ENCODE measurements around the gene CEP192.

The CEP192 gene

DNA sequence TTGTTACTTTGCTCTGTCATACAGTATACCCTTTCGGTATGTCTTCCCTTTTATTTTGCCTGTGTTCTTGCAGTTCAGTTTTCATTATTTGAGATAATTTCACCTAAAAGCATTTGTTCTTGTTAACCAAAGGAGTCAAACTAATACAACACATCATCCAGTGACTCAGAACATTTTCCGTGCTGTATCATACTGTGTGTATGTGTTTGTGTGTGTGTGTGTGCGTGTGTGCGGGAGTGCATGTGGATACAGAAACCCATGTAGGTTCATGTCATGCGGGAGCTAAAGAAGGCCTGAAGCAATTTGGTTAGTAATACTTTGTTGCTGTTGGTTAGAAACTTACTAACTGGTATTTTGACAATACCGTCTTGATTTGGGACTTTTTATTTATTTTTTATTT is 60.0 kb downstream of the CEP192 start:
- TF ChIP-seq, protein P1, sequence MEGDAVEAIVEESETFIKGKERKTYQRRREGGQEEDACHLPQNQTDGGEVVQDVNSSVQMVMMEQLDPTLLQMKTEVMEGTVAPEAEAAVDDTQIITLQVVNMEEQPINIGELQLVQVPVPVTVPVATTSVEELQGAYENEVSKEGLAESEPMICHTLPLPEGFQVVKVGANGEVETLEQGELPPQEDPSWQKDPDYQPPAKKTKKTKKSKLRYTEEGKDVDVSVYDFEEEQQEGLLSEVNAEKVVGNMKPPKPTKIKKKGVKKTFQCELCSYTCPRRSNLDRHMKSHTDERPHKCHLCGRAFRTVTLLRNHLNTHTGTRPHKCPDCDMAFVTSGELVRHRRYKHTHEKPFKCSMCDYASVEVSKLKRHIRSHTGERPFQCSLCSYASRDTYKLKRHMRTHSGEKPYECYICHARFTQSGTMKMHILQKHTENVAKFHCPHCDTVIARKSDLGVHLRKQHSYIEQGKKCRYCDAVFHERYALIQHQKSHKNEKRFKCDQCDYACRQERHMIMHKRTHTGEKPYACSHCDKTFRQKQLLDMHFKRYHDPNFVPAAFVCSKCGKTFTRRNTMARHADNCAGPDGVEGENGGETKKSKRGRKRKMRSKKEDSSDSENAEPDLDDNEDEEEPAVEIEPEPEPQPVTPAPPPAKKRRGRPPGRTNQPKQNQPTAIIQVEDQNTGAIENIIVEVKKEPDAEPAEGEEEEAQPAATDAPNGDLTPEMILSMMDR (IDR thresholded peaks at IDR 0.05; ENCODE audit: low read depth, low read length, missing control alignments): no peak
- no peak overlapping the region for H3K4me3 ChIP-seq (ENCODE audit: low read depth, low read length)
- no peak for DNase-seq (ENCODE audit: low read depth)

DNA sequence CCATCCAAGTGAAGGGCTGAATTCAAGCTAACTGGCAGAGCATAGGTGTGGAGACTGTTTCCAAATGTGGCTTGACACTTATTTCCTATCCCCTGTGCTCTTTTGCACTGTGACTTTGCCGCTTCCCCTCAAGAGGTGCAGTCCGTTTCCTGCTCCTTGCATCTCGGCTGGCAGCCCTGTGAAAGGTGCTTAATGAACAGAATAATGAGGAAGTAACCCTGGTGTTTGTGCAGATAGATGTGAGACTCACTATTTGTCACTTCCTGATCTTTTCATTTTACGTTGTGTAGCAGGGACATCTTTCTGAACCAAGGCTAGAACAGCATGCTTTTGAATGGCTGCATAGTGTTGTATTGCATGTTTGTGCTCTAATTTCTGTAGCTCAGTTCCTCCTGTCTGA is 60.8 kb downstream of the CEP192 start:
- H3K4me3 ChIP-seq (ENCODE audit: low read depth, low read length): no peak overlapping the region
- DNase-seq (ENCODE audit: low read depth): peak; percentile 31
- TF ChIP-seq, protein P1 (IDR thresholded peaks at IDR 0.05; ENCODE audit: low read depth, low read length, missing control alignments): no peak

DNA sequence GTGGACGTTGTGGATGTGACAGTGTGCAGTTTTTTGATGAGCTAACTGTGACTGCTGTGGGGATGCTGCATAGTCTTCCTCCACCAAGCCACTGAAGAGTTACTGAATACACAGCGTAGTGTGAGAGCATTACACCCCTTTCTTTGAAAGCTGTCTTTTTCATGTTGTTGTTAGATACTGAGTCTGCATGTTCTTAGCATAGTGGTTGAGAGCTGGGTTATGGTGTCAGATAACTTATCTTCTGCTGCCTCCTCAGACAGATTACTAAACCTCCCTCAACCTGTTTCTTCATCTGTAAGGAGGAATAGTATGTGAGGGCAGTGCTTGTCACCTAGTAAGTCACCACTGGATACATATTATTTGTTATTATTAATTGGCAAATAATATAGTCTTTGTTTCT is 63.2 kb downstream of the CEP192 start:
- TF ChIP-seq, protein P1 (IDR thresholded peaks at IDR 0.05; ENCODE audit: low read depth, low read length, missing control alignments): no peak
- DNase-seq (ENCODE audit: low read depth): no peak
- H3K4me3 ChIP-seq (ENCODE audit: low read depth, low read length): no peak overlapping the region

DNA sequence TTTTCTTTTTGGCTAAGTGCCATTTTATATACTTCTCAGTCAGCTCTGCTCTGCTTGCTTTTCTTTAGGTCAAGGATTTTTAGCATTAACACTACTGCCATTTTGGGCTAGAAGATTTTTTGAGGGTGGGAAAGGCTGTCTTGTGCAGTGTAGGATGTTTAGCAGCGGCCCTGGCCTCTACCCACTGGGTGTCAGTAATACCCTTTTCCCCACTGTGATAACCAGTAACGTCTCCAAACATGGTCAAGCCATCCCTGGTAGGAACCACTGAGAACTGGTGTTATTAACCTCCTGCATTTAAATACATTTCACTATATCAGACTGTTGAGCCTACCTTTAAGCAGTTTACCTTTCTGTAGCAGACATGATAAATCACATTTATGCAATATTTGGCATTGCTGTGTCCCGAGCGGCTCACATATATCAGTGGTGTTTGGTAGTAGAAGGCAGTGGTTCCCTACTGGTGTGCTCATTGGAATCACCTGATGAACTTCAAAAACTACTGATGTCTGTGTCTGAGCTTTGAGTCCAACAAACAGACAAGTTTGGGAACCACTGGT is 70.5 kb downstream of the CEP192 start:
- H3K4me3 ChIP-seq (ENCODE audit: low read depth, low read length): no peak overlapping the region
- no peak for DNase-seq (ENCODE audit: low read depth)
- TF ChIP-seq, protein P1 (IDR thresholded peaks at IDR 0.05; ENCODE audit: low read depth, low read length, missing control alignments): no peak

DNA sequence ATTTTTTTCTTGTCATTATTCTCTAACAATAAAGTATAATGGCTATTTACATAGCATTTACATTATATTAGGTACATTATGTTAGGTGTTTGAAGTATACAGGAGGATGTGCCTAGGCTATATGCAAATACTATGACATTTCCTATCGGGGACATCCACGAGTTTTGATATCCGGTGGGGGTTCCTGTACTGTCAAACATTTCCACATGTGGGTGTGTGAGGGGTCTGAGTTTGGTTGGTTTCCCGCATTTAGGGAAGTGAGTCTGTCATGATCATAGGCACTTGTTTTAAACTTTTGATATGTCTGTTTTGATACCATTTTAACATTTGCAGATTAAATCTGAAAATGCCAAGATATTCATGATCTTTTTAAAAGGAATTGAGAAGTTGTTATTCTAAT is 76.0 kb downstream of the CEP192 start:
- TF ChIP-seq, protein P1 (IDR thresholded peaks at IDR 0.05; ENCODE audit: low read depth, low read length, missing control alignments): no peak
- DNase-seq (ENCODE audit: low read depth): no peak
- no peak overlapping the region for H3K4me3 ChIP-seq (ENCODE audit: low read depth, low read length)

DNA sequence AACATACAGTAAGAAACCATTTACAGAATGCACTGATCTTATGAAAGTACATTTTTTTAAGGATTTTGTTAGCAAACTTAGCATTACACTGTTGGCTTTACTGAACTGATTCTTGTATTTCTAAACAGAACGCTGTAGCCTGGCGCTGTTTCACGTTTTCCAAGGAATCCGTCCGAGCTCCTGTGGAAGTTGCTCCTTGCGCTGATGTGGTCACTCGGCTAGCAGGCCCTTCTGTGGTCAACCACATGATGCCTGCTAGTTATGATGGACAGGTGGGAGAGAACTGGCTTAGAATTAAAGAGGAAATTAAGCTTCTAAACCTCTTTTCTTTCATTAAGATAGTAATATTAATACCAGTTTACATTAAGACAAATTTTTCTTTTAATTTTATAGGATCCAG is 76.8 kb downstream of the CEP192 start:
- TF ChIP-seq, protein P1 (IDR thresholded peaks at IDR 0.05; ENCODE audit: low read depth, low read length, missing control alignments): no peak
- no peak overlapping the region for H3K4me3 ChIP-seq (ENCODE audit: low read depth, low read length)
- no peak for DNase-seq (ENCODE audit: low read depth)

DNA sequence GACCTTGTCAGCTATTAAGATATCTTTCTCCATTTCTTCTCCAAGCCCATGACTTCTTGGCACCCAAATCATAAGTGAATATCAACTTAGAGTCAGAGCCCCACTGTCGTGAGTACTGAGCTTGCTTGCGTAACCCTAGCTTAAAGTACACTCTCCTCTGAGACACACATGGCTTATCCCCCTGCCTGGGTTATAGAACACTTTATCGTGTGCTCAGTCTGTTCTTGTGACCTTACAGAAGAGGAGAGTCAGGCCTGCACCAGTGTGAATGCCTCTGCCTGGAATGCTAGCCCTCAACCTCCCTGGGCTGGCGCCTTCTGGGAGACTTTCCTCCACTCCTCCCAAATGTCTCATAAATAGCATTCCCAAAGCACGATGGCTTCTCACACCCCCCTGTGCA is 79.3 kb downstream of the CEP192 start:
- H3K4me3 ChIP-seq (ENCODE audit: low read depth, low read length): no peak overlapping the region
- DNase-seq (ENCODE audit: low read depth): no peak
- TF ChIP-seq, protein P1 (IDR thresholded peaks at IDR 0.05; ENCODE audit: low read depth, low read length, missing control alignments): no peak

All from GM12864 (cell line).